VCaP (cell line): Measurements from ENCODE around the gene SLC30A7.
"Not testable (repeated sequence)": the region's sequence is repeated elsewhere in the genome, so short reads cannot be mapped to it uniquely, and the experiment has no call there.

ENCODE experiments used
- H3K27ac ChIP-seq: fragments of 450-650 bp; 2 replicates; pipeline ENCODE4 v1.5.1; 2017
- CTCF ChIP-seq: fragments of 450-650 bp; conservative IDR thresholded peaks from 2 replicates; pipeline ENCODE4 v1.5.1; 2017; ENCODE audit warnings: mild to moderate bottlenecking, moderate library complexity

SLC30A7 gene

GRCh38 chr1:100876291-100876690, 19.6 kb upstream of the SLC30A7 start:
- no peak for TF ChIP-seq CTCF

GRCh38 chr1:100879422-100879821, 16.5 kb upstream of the SLC30A7 start:
- no peak for TF ChIP-seq CTCF
- no peak overlapping the region for H3K27ac ChIP-seq

More at GRCh38 chr1:100876291-100876690, 19.6 kb upstream of the SLC30A7 start:
- no peak overlapping the region for H3K27ac ChIP-seq

GRCh38 chr1:100881687-100882086, 14.2 kb upstream of the SLC30A7 start:
- no peak overlapping the region for H3K27ac ChIP-seq
- no peak for TF ChIP-seq CTCF

- H3K27ac ChIP-seq = no peak overlapping the region
- no peak for TF ChIP-seq CTCF
These were observed 13.2 kb upstream of the SLC30A7 start for GRCh38 chr1:100882698-100883097.

GRCh38 chr1:100883963-100884362, 11.9 kb upstream of the SLC30A7 start:
- H3K27ac ChIP-seq = peak overlapping the region; percentile 27
- TF ChIP-seq CTCF = peak; percentile 46

- not testable (repeated sequence) for H3K27ac ChIP-seq
These were observed 6.9 kb upstream of the SLC30A7 start for GRCh38 chr1:100889007-100889406.

GRCh38 chr1:100889869-100890482, 5.9 kb upstream of the SLC30A7 start:
- not testable (repeated sequence) for H3K27ac ChIP-seq

- no peak overlapping the region for H3K27ac ChIP-seq
- TF ChIP-seq CTCF = no peak
These were observed 4.5 kb upstream of the SLC30A7 start for GRCh38 chr1:100891380-100891779.

GRCh38 chr1:100892554-100892953, 3.3 kb upstream of the SLC30A7 start:
- no peak for TF ChIP-seq CTCF
- no peak overlapping the region for H3K27ac ChIP-seq
